Fibroblast of villous mesenchyme (primary cell): ENCODE data around the gene PIP5K1B. TPM values are rescaled to one million over a fixed set of nuclear protein-coding genes. Genes with fewer than 3 reads are reported as not detected.

Experiments
- DNase-seq: peaks from one replicate; pipeline ENCODE4 v3.0.0-alpha.2; 2010; ENCODE audit warnings: low read depth
- H3K4me3 ChIP-seq: 2 replicates; pipeline ENCODE4 v1.5.1; 2011; ENCODE audit warnings: low read depth, mild to moderate bottlenecking, low read length
- total RNA-seq: library from RNA; depleted of rRNA; stranded (reverse); fragments of >200 nt; gene quantifications from 2 replicates; pipeline ENCODE4 v1.2.3, GENCODE V29; 2012
- TF ChIP-seq, protein P1 (sequence below): IDR thresholded peaks from 2 replicates; pipeline ENCODE4 v1.5.1; 2012; ENCODE audit warnings: low read depth, mild to moderate bottlenecking, low read length; ENCODE audit not compliant: insufficient read depth

Gene PIP5K1B
- total RNA-seq, 1 donor, result under 0.01 TPM

DNA sequence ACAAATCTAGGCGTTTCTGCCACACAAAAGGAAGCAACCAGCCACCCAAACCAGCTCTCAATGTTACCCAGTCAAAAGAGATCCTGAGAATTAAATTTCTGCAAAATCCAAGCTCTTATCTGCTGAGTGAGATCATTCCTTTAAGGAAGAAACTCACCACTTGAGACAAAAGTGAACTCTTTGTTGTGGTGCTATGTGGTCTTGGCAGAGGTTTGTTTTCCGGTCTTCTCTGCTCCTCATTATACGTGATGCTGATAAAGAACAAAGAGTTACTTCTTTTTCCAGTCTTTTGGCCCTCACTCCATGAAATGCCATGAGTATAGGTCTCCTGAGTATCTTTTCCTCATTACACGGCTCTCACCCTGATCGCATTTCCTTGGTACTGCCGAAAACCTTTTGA lies 226.8 kb downstream of the PIP5K1B start:
- TF ChIP-seq, protein P1, sequence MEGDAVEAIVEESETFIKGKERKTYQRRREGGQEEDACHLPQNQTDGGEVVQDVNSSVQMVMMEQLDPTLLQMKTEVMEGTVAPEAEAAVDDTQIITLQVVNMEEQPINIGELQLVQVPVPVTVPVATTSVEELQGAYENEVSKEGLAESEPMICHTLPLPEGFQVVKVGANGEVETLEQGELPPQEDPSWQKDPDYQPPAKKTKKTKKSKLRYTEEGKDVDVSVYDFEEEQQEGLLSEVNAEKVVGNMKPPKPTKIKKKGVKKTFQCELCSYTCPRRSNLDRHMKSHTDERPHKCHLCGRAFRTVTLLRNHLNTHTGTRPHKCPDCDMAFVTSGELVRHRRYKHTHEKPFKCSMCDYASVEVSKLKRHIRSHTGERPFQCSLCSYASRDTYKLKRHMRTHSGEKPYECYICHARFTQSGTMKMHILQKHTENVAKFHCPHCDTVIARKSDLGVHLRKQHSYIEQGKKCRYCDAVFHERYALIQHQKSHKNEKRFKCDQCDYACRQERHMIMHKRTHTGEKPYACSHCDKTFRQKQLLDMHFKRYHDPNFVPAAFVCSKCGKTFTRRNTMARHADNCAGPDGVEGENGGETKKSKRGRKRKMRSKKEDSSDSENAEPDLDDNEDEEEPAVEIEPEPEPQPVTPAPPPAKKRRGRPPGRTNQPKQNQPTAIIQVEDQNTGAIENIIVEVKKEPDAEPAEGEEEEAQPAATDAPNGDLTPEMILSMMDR, result no peak
- no peak overlapping the region for H3K4me3 ChIP-seq
- DNase-seq, result no peak

DNA sequence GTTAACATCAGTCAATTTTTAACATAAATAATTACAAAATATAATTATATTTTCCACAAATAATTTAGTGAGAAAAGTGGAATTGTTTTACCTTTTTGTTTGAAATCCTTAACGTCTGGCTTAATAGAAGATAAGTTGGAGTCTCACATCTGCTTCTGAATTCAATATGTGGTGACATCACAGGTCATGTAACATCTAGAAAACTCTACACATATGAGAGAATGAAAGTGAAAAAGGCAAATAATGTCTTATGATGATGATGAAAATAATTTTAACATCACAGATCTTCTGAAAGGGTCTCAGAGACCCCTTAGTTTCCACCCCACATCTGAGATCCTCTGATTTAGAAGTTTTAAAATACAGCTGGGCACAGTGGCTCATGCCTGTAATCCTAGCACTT lies 227.4 kb downstream of the PIP5K1B start:
- TF ChIP-seq, protein P1, result no peak
- no peak for DNase-seq
- H3K4me3 ChIP-seq, result no peak overlapping the region

DNA sequence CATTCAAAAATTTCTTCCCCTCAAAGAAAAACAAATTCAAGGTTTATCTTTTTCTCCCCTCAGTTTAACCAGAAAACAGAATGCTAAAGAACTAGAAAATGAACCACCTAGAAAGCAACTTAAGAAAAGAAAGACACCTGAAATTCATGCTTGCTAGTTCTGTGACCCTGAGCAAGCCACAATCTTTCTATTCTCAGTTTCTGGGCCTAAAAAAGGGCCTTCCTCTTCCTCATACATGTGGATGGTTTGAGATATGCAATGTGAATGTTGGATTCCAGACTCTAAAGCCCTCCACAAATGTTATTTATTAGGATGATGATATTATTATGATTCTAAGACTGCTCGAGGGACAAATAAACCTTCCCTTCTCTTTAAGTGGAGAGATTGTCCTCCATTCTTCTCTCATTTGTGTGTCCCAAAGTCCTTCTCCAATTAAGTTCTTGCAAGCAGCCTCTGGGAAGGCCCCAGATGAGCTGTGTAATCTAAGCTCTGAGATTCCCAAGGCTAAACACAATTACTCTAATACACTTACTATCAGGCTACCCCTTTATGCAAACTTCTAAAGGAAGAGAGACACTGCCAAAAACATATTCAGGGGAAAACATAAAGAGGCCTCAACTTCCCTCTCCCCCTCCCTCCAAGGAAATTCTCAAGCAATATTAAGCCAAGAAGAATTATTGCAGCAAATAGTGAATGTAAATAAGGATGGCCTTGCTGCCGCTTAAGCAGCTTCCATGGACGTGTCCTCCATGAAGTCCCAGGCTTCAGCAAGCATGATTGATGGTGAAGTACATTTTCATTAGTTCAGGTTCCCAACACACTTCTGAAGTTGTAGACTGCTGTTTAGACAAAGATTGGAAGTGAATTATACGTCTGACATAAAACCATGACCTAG lies 228.6 kb downstream of the PIP5K1B start:
- no peak overlapping the region for H3K4me3 ChIP-seq
- TF ChIP-seq, protein P1, result no peak
- no peak for DNase-seq

DNA sequence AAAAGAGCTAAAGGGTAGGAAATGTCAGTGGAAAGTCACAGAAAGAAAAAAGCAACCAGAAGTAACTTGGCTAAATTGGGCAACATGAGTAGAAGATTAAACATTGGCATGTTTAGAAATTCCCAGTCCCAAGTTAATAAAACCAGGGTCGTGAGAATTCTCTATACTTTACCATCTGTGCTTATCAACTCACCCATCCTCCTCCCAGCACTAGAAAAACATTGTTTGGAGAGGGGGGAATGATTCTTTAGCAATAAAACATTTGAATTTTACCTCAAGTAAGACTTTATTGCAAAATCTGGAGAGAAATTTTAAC lies 229.2 kb downstream of the PIP5K1B start:
- H3K4me3 ChIP-seq, result no peak overlapping the region
- TF ChIP-seq, protein P1, result no peak
- no peak for DNase-seq

DNA sequence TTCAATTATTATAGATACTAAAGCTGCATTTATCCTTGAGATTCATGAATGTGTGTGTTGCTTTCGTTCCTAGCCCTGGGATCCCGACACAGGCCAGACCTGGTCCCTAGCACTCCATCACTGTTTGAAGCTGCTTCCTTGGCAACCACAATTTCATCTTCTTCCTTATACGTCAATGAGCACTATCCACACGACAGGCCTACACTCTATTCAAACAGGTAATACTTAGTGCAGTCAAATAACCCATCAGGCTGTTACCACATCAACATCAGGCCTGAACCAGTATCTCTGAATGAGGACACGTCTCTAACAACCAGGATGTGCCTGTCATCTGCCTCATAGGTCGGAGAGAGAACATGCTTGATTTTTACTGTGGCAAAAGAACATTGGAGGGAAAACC lies 235.5 kb downstream of the PIP5K1B start:
- DNase-seq, result no peak
- TF ChIP-seq, protein P1, result no peak
- no peak overlapping the region for H3K4me3 ChIP-seq

DNA sequence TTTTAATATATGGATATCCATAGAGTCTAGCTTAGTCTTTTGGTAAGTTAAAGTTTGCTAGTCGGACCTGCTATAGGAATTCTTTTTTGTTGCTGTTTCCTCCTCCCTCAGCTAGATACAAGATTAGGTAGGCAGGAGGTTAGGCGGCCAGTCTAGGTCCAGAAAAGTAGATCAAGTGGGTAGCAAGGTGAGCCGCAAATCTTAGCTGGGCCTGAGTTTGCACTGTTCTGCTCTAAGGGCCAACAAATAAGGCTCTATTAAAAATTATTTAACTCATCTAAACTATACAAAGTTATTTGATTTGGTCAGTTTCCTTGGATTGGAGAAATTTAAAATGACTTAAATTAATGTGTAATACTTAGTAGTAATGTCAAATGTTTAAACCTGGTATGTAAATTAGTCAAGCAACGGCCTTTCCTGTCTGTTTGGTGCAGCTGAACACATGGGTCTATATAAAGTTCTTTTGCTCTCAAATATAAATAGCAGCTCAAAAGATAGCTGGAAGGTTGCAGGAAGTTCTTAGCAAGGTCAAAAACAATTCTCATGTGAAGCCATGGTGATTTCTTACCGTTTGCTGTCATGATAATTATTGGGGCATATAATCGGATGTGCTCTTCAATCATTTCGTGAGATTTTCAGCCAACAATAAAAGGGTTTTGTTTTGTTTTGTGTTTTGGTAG lies 236.9 kb downstream of the PIP5K1B start:
- DNase-seq, result no peak
- TF ChIP-seq, protein P1, result no peak
- no peak overlapping the region for H3K4me3 ChIP-seq
